HG02798 (cell line): ENCODE measurements around the gene FOXA1.
"Not testable (repeated sequence)": the region's sequence is repeated elsewhere in the genome, so short reads cannot be mapped to it uniquely, and the experiment has no call there.

Experiments used
- ATAC-seq: cut with Tn5 transposase; IDR thresholded peaks from one replicate; pipeline ENCODE4 v1.9.1; 2021; ENCODE audit warnings: mild to moderate bottlenecking; ENCODE audit not compliant: unreplicated experiment, poor library complexity

The FOXA1 gene

GRCh38 chr14:37566811-37567371, 28.2 kb downstream of the FOXA1 start:
- no peak for ATAC-seq

DNA sequence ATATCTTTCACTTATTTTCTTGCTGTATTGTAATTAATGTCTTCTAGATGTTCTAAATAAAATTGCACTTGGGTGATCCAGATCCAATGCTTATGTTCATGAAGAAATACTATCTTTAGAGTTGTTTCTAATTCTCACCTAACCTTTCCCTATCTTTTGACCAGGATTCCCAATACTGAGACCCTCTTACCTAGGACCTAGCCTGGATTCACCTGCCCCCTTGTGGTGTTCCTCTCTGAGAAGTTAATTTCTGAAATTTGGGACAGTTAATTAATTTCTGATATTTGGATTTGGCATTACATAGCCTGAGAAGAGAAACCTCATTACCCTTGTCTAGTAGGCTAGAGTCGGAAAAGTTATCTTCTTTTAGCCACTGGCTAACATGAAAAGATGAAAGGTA, 29.5 kb downstream of the FOXA1 start:
- ATAC-seq = no peak

- ATAC-seq = no peak
These were observed 31.9 kb downstream of the FOXA1 start for GRCh38 chr14:37563189-37563588.

DNA sequence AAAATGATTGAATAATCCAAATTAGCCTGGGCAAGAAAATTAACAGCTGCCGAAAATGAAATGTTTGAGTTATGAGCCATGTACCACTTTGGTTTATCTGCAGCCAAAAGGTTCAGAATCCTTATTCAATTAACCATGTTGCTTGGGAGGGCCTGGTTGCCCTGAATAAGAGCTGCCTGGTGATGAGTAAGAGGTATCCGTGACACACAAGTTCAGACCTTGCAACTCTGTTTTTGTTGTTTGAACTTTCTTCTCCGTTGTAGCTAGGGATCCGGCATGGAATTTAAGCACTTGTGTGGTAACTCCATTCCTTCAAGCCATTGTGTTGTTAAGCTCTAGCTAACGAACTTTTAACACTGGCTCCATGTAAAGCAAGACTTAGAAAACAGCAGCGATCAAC, 35.7 kb downstream of the FOXA1 start:
- ATAC-seq = no peak

DNA sequence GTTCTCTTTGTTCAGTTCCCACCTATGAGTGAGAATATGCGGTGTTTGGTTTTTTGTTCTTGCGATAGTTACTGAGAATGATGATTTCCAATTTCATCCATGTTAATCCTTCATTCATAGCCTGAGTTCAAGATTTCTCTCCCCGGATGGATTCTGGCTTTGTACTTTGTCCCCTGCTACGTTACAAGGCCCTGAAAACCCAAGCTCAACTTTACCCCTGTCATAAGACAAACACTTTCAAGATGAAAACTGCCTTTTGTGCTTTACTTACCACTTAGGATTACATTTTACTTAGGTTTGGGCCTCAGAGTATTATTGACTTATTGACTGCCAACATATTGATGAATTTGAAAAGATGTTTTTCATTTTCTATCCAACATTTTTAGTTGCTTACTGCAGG, 36.3 kb downstream of the FOXA1 start:
- ATAC-seq = no peak

- ATAC-seq = not testable (repeated sequence)
These were observed 39.5 kb downstream of the FOXA1 start for GRCh38 chr14:37555596-37555995.

GRCh38 chr14:37553935-37554550, 41.0 kb downstream of the FOXA1 start:
- ATAC-seq = no peak

DNA sequence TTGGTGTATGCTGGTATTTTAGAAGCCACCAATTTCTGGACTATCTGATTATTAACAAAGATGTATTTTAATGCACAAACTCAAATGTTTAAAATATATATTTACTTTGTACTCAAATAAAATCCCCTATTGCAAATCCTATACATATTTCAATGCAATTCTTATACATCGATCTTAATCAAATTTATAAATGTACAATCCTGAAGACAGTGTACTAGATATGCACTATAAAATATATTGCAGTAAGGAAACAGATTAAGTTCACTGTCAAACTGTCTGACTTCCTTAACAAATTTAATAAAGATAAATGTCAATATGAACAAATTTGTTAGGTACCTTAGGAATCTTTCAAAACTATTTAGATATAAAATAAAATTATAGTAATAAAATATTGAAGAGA, 43.9 kb downstream of the FOXA1 start:
- no peak for ATAC-seq

- ATAC-seq = no peak
These were observed 44.5 kb downstream of the FOXA1 start for GRCh38 chr14:37550511-37550910.

- ATAC-seq = no peak
These were observed 48.2 kb downstream of the FOXA1 start for GRCh38 chr14:37546621-37547447.

DNA sequence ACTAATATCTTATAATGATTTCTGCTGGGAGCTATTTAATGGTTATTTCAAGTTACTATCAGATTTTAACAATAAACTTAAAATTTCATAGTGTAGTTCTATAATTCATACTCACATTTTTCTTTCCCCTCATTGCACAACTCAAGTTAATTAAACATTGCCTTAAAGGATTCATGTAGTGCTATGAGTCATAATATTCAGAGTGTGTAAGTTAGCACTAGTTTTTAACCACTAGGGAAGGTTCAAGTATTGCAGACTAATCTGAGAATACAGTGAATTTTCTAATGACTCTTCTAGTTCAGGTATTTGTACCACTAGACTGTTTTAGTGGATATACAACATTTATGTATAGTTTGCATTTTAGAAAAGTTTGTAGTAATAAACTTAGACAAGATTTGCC, 49.9 kb downstream of the FOXA1 start:
- no peak for ATAC-seq

- no peak for ATAC-seq
These were observed 50.6 kb downstream of the FOXA1 start for GRCh38 chr14:37544407-37544806.

DNA sequence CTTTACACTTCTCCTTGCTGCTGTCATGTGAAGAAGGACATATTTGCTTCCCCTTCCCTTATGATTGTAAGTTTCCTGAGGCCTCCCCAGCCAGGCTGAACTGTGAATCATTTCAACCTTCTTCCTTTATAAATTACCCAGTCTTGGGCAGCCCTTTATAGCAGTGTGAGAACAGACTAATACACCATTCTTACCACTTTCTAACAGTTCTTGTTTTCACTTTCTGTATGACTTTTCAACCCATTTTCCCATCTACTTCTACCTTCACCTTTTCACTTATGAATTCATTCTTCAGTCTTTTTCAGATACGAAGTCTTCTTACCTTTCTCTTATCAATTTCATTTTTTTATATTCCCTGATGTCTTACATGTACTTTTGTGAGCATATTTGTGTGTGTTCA, 55.1 kb downstream of the FOXA1 start:
- ATAC-seq = no peak
